Osteocyte (in vitro differentiated cells): ENCODE results near the gene PEX14. TPM values are rescaled to one million over a fixed set of nuclear protein-coding genes. Genes with fewer than 3 reads are reported as not detected.

Source experiments
- DNase-seq: peaks from one replicate; pipeline ENCODE4 v3.0.0; 2021; ENCODE audit warnings: mixed read lengths; ENCODE audit not compliant: unreplicated experiment; ENCODE audit errors: extremely low spot score
- H3K27ac Mint-ChIP-seq: one replicate; pipeline ENCODE4 v1.8.0; 2021; ENCODE audit warnings: mild to moderate bottlenecking, mixed read lengths; ENCODE audit not compliant: unreplicated experiment
- H3K27me3 Mint-ChIP-seq: one replicate; pipeline ENCODE4 v1.8.0; 2021; ENCODE audit warnings: mixed read lengths; ENCODE audit not compliant: unreplicated experiment
- H3K36me3 Mint-ChIP-seq: one replicate; pipeline ENCODE4 v1.8.0; 2021; ENCODE audit warnings: mixed read lengths; ENCODE audit not compliant: unreplicated experiment
- H3K4me1 Mint-ChIP-seq: one replicate; pipeline ENCODE4 v1.8.0; 2021; ENCODE audit warnings: mixed read lengths; ENCODE audit not compliant: unreplicated experiment
- H3K4me3 Mint-ChIP-seq: one replicate; pipeline ENCODE4 v1.8.0; 2021; ENCODE audit warnings: mild to moderate bottlenecking, moderate library complexity, mixed read lengths; ENCODE audit not compliant: unreplicated experiment
- H3K9me3 Mint-ChIP-seq: one replicate; pipeline ENCODE4 v1.8.0; 2021; ENCODE audit warnings: mixed read lengths; ENCODE audit not compliant: unreplicated experiment
- CTCF ChIP-seq: fragments of 200-600 bp; sonication (generic); IDR thresholded peaks from 2 replicates; pipeline ENCODE4 v1.5.0; 2021; ENCODE audit warnings: antibody characterized with exemption, mild to moderate bottlenecking, moderate library complexity
- total RNA-seq: library from RNA; stranded (reverse); gene quantifications from 2 replicates; pipeline ENCODE4 v1.2.1, GENCODE V29; 2021

PEX14 gene
- total RNA-seq, 1 donor from 2014 or later, result 22.2 TPM

GRCh38 chr1:10613861-10614260 is 139.1 kb downstream of the PEX14 start:
- H3K9me3 Mint-ChIP-seq, result no peaks in the 10 kb centered on the region
- no peaks in the 10 kb centered on the region for H3K27me3 Mint-ChIP-seq
- TF ChIP-seq CTCF, result no peak
- no peaks in the 10 kb centered on the region for H3K36me3 Mint-ChIP-seq
- H3K27ac Mint-ChIP-seq, result no peak overlapping the region
- H3K4me1 Mint-ChIP-seq, result no peaks in the 10 kb centered on the region
- peak; percentile 69 for DNase-seq
- no peak overlapping the region for H3K4me3 Mint-ChIP-seq

GRCh38 chr1:10614377-10615225 is 139.9 kb downstream of the PEX14 start:
- Mint-ChIP-seq H3K4me3 (no peak overlapping the region), H3K27ac (no peak overlapping the region), H3K9me3 (no peaks in the 10 kb centered on the region), H3K4me1 (no peaks in the 10 kb centered on the region), H3K27me3 (no peaks in the 10 kb centered on the region), H3K36me3 (no peaks in the 10 kb centered on the region)
- DNase-seq, result peak; percentile 73
- TF ChIP-seq CTCF, result no peak

- H3K27me3 Mint-ChIP-seq, result no peaks in the 10 kb centered on the region
- no peaks in the 10 kb centered on the region for H3K36me3 Mint-ChIP-seq
- H3K9me3 Mint-ChIP-seq, result no peaks in the 10 kb centered on the region
- H3K4me1 Mint-ChIP-seq, result no peaks in the 10 kb centered on the region
- H3K27ac Mint-ChIP-seq, result no peak overlapping the region
- no peak overlapping the region for H3K4me3 Mint-ChIP-seq
- no peak for TF ChIP-seq CTCF
- peak; percentile 71 for DNase-seq
Observed at GRCh38 chr1:10615332-10615731, 140.6 kb downstream of the PEX14 start.

- no peaks in the 10 kb centered on the region for H3K4me1 Mint-ChIP-seq
- H3K27me3 Mint-ChIP-seq, result no peaks in the 10 kb centered on the region
- no peak for TF ChIP-seq CTCF
- H3K27ac Mint-ChIP-seq, result no peak overlapping the region
- no peaks in the 10 kb centered on the region for H3K36me3 Mint-ChIP-seq
- DNase-seq, result peak; percentile 57
- no peak overlapping the region for H3K4me3 Mint-ChIP-seq
- H3K9me3 Mint-ChIP-seq, result no peaks in the 10 kb centered on the region
Observed at GRCh38 chr1:10615932-10616671, 141.4 kb downstream of the PEX14 start.

- no peaks in the 10 kb centered on the region for H3K4me1 Mint-ChIP-seq
- no peak overlapping the region for H3K27ac Mint-ChIP-seq
- H3K36me3 Mint-ChIP-seq, result no peaks in the 10 kb centered on the region
- TF ChIP-seq CTCF, result no peak
- H3K9me3 Mint-ChIP-seq, result no peaks in the 10 kb centered on the region
- no peak for DNase-seq
- no peaks in the 10 kb centered on the region for H3K27me3 Mint-ChIP-seq
- no peak overlapping the region for H3K4me3 Mint-ChIP-seq
Observed at GRCh38 chr1:10616696-10617095, 141.9 kb downstream of the PEX14 start.
